Naive thymus-derived CD4-positive, alpha-beta T cell (primary cell): ENCODE results near the gene FGF6. TPM values are rescaled to one million over a fixed set of nuclear protein-coding genes. Genes with fewer than 3 reads are reported as not detected.
"Not testable (repeated sequence)": the region's sequence is repeated elsewhere in the genome, so short reads cannot be mapped to it uniquely, and the experiment has no call there.

Source experiments
- ATAC-seq: fragments of 150-1000 bp; cut with Tn5 transposase; 2 replicates; pipeline ENCODE4 v1.10.0; 2021; ENCODE audit warnings: mild to moderate bottlenecking, moderate library complexity
- CTCF ChIA-PET: fragments of 350-600 bp; sonication (Branson Sonifier 250); formaldehyde crosslinking; loops from one replicate; lab custom pipeline; 2021; ENCODE audit warnings: antibody characterized with exemption; lab: Charles Lee
- POLR2A ChIA-PET: fragments of 350-600 bp; sonication (Branson Sonifier 250); formaldehyde crosslinking; loops from one replicate; lab custom pipeline; 2021; ENCODE audit warnings: antibody characterized with exemption, inconsistent platforms; lab: Charles Lee
- DNase-seq, 9 donors: peaks; one replicate each; pipeline versions ENCODE4 v3.0.0 to v3.0.0-alpha.2; 2020 to 2022; ENCODE audit warnings: mixed read lengths in 1 of 9
- H3K27ac ChIP-seq: one replicate; pipeline ENCODE4 v1.7.0; 2013; ENCODE audit warnings: mild to moderate bottlenecking, low read depth, low read length, moderate library complexity
- H3K27me3 ChIP-seq, 2 donors: one replicate each; pipeline ENCODE4 v1.7.0; 2013; ENCODE audit warnings: low read length in 2 of 2, mild to moderate bottlenecking in 2 of 2, moderate library complexity in 2 of 2; ENCODE audit not compliant: control insufficient read depth in 2 of 2, insufficient read depth in 2 of 2
- H3K36me3 ChIP-seq, 3 experiments: 1 replicate in 2 of 3; 2 replicates in 1 of 3; pipeline ENCODE4 v1.7.0; 2013; ENCODE audit warnings: low read length in 3 of 3, mild to moderate bottlenecking in 3 of 3, moderate library complexity in 1 of 3; ENCODE audit not compliant: insufficient read depth in 3 of 3, control insufficient read depth in 2 of 3
- H3K4me1 ChIP-seq, 2 donors: one replicate each; pipeline ENCODE4 v1.7.0; 2013; ENCODE audit warnings: low read length in 2 of 2, mild to moderate bottlenecking in 2 of 2, moderate library complexity in 1 of 2; ENCODE audit not compliant: control insufficient read depth in 2 of 2, insufficient read depth in 2 of 2
- H3K4me3 ChIP-seq: 2 replicates; pipeline ENCODE4 v1.7.0; 2013; ENCODE audit warnings: mild to moderate bottlenecking, low read length
- H3K9me3 ChIP-seq, 3 experiments: 1 replicate in 2 of 3; 2 replicates in 1 of 3; pipeline ENCODE4 v1.7.0; 2013; ENCODE audit warnings: low read length in 3 of 3; ENCODE audit not compliant: control insufficient read depth in 2 of 3
- H3K27ac Mint-ChIP-seq, 9 donors: one replicate each; pipeline ENCODE4 v1.8.0; 2020 to 2022; ENCODE audit warnings: mixed read lengths in 9 of 9, mild to moderate bottlenecking in 8 of 9, moderate library complexity in 5 of 9, inconsistent platforms in 2 of 9
- H3K27me3 Mint-ChIP-seq, 5 donors: one replicate each; pipeline ENCODE4 v1.8.0; 2021 to 2022; ENCODE audit warnings: mixed read lengths in 5 of 5, mild to moderate bottlenecking in 1 of 5
- H3K36me3 Mint-ChIP-seq, 5 donors: one replicate each; pipeline ENCODE4 v1.8.0; 2020 to 2022; ENCODE audit warnings: mixed read lengths in 5 of 5, mild to moderate bottlenecking in 3 of 5, inconsistent platforms in 1 of 5
- H3K4me1 Mint-ChIP-seq, 7 donors: one replicate each; pipeline ENCODE4 v1.8.0; 2020 to 2022; ENCODE audit warnings: mixed read lengths in 7 of 7, mild to moderate bottlenecking in 3 of 7, inconsistent platforms in 1 of 7
- H3K4me3 Mint-ChIP-seq, 10 donors: one replicate each; pipeline ENCODE4 v1.8.0; 2020 to 2022; ENCODE audit warnings: mild to moderate bottlenecking in 10 of 10, mixed read lengths in 10 of 10, moderate library complexity in 6 of 10, inconsistent platforms in 2 of 10
- H3K9me3 Mint-ChIP-seq, 11 donors: one replicate each; pipeline ENCODE4 v1.8.0; 2020 to 2022; ENCODE audit warnings: mixed read lengths in 11 of 11, mild to moderate bottlenecking in 4 of 11, inconsistent platforms in 1 of 11, moderate library complexity in 1 of 11
- intact Hi-C, 2 donors: fragments of 100-400 bp; cut with micrococcal nuclease; formaldehyde crosslinking; loops; one replicate each; pipeline ENCODE4 v1.15.1; 2023
- polyA plus RNA-seq, 2 donors: library from polyadenylated mRNA; unstranded; fragments of 300-500 nt; fragmentation: Illumina TruSeq; gene quantifications; one replicate each; pipeline ENCODE4 v1.2.3, GENCODE V29; 2021
- total RNA-seq, 6 experiments: library from RNA in 5 of 6; stranded (reverse) in 5 of 6; gene quantifications; 1 replicate in 5 of 6; 2 replicates in 1 of 6; pipeline ENCODE4 v1.2.3 and lab custom pipeline; 2021 to 2026

Gene FGF6
- total and polyA plus RNA-seq, 7 experiments from 2014 or later: not detected

GRCh38 chr12:4468994-4469393 lies 23.4 kb upstream of the FGF6 start:
- peaks cover 5 to 34% (median 8%) of the 10 kb centered on the region in 5 donors for H3K27me3 Mint-ChIP-seq
- no peaks in the 10 kb centered on the region for H3K36me3 ChIP-seq
- H3K4me3 ChIP-seq: no peak overlapping the region
- CTCF ChIA-PET: no interaction called here
- peaks cover 0 to 4% (median 0%) of the 10 kb centered on the region in 7 donors for H3K4me1 Mint-ChIP-seq
- no peak overlapping the region for H3K27ac ChIP-seq
- H3K36me3 Mint-ChIP-seq: peaks cover 0 to 7% (median 0%) of the 10 kb centered on the region in 5 donors
- H3K27me3 ChIP-seq: no peaks in the 10 kb centered on the region
- H3K4me3 Mint-ChIP-seq: no peak overlapping the region
- H3K9me3 Mint-ChIP-seq: no peaks in the 10 kb centered on the region
- no peak for DNase-seq
- H3K4me1 ChIP-seq: no peaks in the 10 kb centered on the region
- no peaks in the 10 kb centered on the region for H3K9me3 ChIP-seq
- POLR2A ChIA-PET: no interaction called here
- no peak for ATAC-seq
- no peak overlapping the region for H3K27ac Mint-ChIP-seq
- intact Hi-C loops: no loop called here

- Histone ChIP-seq H3K4me3 (no peak overlapping the region), H3K27me3 (no peaks in the 10 kb centered on the region), H3K27ac (no peak overlapping the region), H3K9me3 (no peaks in the 10 kb centered on the region), H3K4me1 (no peaks in the 10 kb centered on the region), H3K36me3 (no peaks in the 10 kb centered on the region)
- intact Hi-C loops: no loop called here
- H3K27ac Mint-ChIP-seq: no peak overlapping the region
- peaks cover 0 to 40% (median 0%) of the 10 kb centered on the region in 5 donors for H3K27me3 Mint-ChIP-seq
- CTCF ChIA-PET: no interaction called here
- DNase-seq (no peak), ATAC-seq (no peak)
- H3K9me3 Mint-ChIP-seq: no peaks in the 10 kb centered on the region
- no peaks in the 10 kb centered on the region for H3K36me3 Mint-ChIP-seq
- H3K4me3 Mint-ChIP-seq: no peak overlapping the region
- POLR2A ChIA-PET: no interaction called here
- H3K4me1 Mint-ChIP-seq: no peaks in the 10 kb centered on the region
Observed at GRCh38 chr12:4460761-4461160, 15.1 kb upstream of the FGF6 start.

GRCh38 chr12:4455849-4456248 lies 10.2 kb upstream of the FGF6 start:
- ATAC-seq, H3K4me1 Mint-ChIP-seq, H3K4me1 ChIP-seq, CTCF ChIA-PET, H3K36me3 ChIP-seq, DNase-seq, H3K9me3 ChIP-seq, H3K27ac ChIP-seq, POLR2A ChIA-PET, H3K4me3 Mint-ChIP-seq, H3K27me3 ChIP-seq, H3K4me3 ChIP-seq, H3K27ac Mint-ChIP-seq: not testable (repeated sequence)
- Mint-ChIP-seq H3K27me3 (peaks cover 18 to 32% (median 29%) of the 10 kb centered on the region in 5 donors), H3K36me3 (peaks cover 0 to 13% (median 8%) of the 10 kb centered on the region in 5 donors), H3K9me3 (peaks cover 0 to 34% (median 11%) of the 10 kb centered on the region in 11 donors)
- intact Hi-C loops: loop anchor here in 1 of 2 donors (10.0 kb wide), 1 partner anchor 279 kb away; no protein-coding TSS in a partner anchor

GRCh38 chr12:4454315-4454860 lies 8.8 kb upstream of the FGF6 start:
- H3K36me3 Mint-ChIP-seq: peaks cover 0 to 13% (median 8%) of the 10 kb centered on the region in 5 donors
- Histone ChIP-seq H3K27ac (no peak overlapping the region), H3K27me3 (no peaks in the 10 kb centered on the region), H3K9me3 (no peaks in the 10 kb centered on the region), H3K4me3 (no peak overlapping the region), H3K36me3 (no peaks in the 10 kb centered on the region), H3K4me1 (no peaks in the 10 kb centered on the region)
- H3K9me3 Mint-ChIP-seq: peaks cover 0 to 34% (median 11%) of the 10 kb centered on the region in 11 donors
- H3K27me3 Mint-ChIP-seq: peaks cover 24 to 36% (median 30%) of the 10 kb centered on the region in 5 donors
- H3K4me1 Mint-ChIP-seq: no peaks in the 10 kb centered on the region
- CTCF ChIA-PET: no interaction called here
- no peak for DNase-seq
- H3K27ac Mint-ChIP-seq: no peak overlapping the region
- ATAC-seq: no peak
- POLR2A ChIA-PET: no interaction called here
- intact Hi-C loops: loop anchor here in 1 of 2 donors (10.0 kb wide), 1 partner anchor 280 kb away; no protein-coding TSS in a partner anchor
- H3K4me3 Mint-ChIP-seq: no peak overlapping the region

DNA sequence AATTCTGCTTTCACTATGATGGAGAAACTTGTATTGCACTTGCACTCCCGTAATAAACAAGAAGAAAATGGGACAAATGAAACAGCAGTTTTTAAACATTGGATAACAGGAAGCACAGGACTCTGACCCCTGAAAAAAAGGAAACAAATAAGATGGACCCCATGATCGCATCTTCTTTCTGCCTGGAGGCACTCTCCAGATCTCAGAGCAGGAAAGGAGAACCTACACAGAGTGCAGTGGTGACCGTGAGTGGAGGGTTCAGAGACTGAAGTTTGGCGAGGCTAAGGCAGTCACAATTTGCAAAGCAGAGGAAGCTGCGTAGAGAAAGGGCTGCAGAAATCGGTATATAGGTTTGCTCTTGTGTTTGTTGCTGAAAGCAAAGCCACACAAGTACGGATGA lies 6.1 kb upstream of the FGF6 start:
- no peak for ATAC-seq
- H3K27me3 ChIP-seq: no peaks in the 10 kb centered on the region
- no peaks in the 10 kb centered on the region for H3K9me3 ChIP-seq
- Mint-ChIP-seq H3K4me3 (no peak overlapping the region), H3K9me3 (peaks cover 0 to 34% (median 11%) of the 10 kb centered on the region in 11 donors), H3K27me3 (peaks cover 21 to 39% (median 28%) of the 10 kb centered on the region in 5 donors), H3K27ac (no peak overlapping the region), H3K4me1 (no peaks in the 10 kb centered on the region), H3K36me3 (peaks cover 0 to 13% (median 8%) of the 10 kb centered on the region in 5 donors)
- intact Hi-C loops: loop anchor here in 1 of 2 donors (10.0 kb wide), 1 partner anchor 283 kb away; no protein-coding TSS in a partner anchor
- no peaks in the 10 kb centered on the region for H3K36me3 ChIP-seq
- no peak for DNase-seq
- H3K27ac ChIP-seq: no peak overlapping the region
- H3K4me1 ChIP-seq: no peaks in the 10 kb centered on the region
- ChIA-PET CTCF (interaction anchor here (0.6 kb wide), 1 partner anchor 480 kb away, joined by 3 read pairs; no protein-coding TSS in a partner anchor), POLR2A (no interaction called here)
- no peak overlapping the region for H3K4me3 ChIP-seq

DNA sequence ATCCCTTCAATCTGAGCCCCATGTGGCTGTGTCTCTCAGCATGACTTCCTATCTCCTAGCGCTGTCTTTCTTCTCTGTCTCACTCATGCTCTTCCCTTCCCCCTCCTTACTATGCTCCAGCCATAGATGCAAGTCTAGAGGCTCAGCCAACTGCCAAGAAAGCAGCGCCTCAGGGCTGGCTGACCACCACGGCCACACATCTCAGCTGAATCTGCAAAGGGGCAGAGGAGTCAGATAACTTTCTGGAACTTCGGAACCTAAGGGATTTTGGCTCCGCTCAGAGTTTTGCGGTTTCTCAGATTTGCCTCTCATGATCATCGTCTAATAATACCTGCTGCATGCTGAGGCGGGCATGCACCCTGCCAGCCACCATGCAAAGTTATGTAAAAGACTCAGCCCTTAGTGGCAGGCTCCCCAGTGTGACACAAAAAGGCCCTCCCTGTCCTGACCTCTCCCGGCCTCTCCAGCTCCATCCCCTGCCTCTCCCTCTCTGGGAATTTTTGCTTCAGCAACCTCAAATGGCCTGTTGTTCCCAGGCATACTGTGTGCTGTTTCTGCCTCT lies 5.0 kb upstream of the FGF6 start:
- H3K27me3 ChIP-seq: no peaks in the 10 kb centered on the region
- peaks cover 0 to 34% (median 11%) of the 10 kb centered on the region in 11 donors for H3K9me3 Mint-ChIP-seq
- no peaks in the 10 kb centered on the region for H3K4me1 ChIP-seq
- H3K27ac ChIP-seq: no peak overlapping the region
- ChIA-PET CTCF (no interaction called here), POLR2A (no interaction called here)
- peaks cover 0 to 13% (median 8%) of the 10 kb centered on the region in 5 donors for H3K36me3 Mint-ChIP-seq
- H3K4me1 Mint-ChIP-seq: no peaks in the 10 kb centered on the region
- H3K27ac Mint-ChIP-seq: no peak overlapping the region
- no peak overlapping the region for H3K4me3 Mint-ChIP-seq
- H3K36me3 ChIP-seq: no peaks in the 10 kb centered on the region
- intact Hi-C loops: loop anchor here in 1 of 2 donors (10.0 kb wide), 1 partner anchor 284 kb away; no protein-coding TSS in a partner anchor
- no peak for ATAC-seq
- no peak overlapping the region for H3K4me3 ChIP-seq
- no peak for DNase-seq
- no peaks in the 10 kb centered on the region for H3K9me3 ChIP-seq
- H3K27me3 Mint-ChIP-seq: peaks cover 21 to 39% (median 26%) of the 10 kb centered on the region in 5 donors
